Testis (tissue), 5 donors: ENCODE results near the gene MICA. TPM values are rescaled to one million over a fixed set of nuclear protein-coding genes. Genes with fewer than 3 reads are reported as not detected.

Source experiments
- DNase-seq: peaks from one replicate; pipeline ENCODE4 v3.0.0-alpha.2; 2019
- H3K27ac ChIP-seq, 2 donors: fragments of 200-600 bp; sonication (generic); one replicate each; pipeline ENCODE4 v1.5.1; 2019
- H3K27me3 ChIP-seq: fragments of 200-600 bp; sonication (generic); one replicate; pipeline ENCODE4 v1.5.1; 2019
- H3K36me3 ChIP-seq: fragments of 200-600 bp; sonication (generic); one replicate; pipeline ENCODE4 v1.5.1; 2017; ENCODE audit warnings: low read depth; ENCODE audit errors: missing control alignments
- H3K4me1 ChIP-seq: fragments of 200-600 bp; sonication (generic); one replicate; pipeline ENCODE4 v1.5.1; 2019
- H3K4me3 ChIP-seq, 2 donors: fragments of 200-600 bp; sonication (generic); one replicate each; pipeline ENCODE4 v1.5.1; 2017 to 2019
- H3K9me3 ChIP-seq: fragments of 200-600 bp; sonication (generic); one replicate; pipeline ENCODE4 v1.5.1; 2017
- POLR2A ChIP-seq: fragments of 450-650 bp; IDR thresholded peaks from one replicate; pipeline ENCODE4 v1.6.1; 2017; ENCODE audit warnings: antibody characterized with exemption, mild to moderate bottlenecking, moderate library complexity
- WGBS, 2 donors: methylation state at CpG; one replicate each; pipeline ENCODE4 v1.1.5; 2018; 5-methylcytosine and 5-hydroxymethylcytosine counted together
- intact Hi-C: fragments of 100-400 bp; cut with DNase I; formaldehyde crosslinking; loops from one replicate; pipeline ENCODE4 v1.15.1; 2023; ENCODE audit warnings: low total_unique reads
- long read RNA-seq, 2 donors: transcript quantifications; one replicate each; lab custom pipeline, GENCODE V29; 2026
- polyA plus RNA-seq: library from polyadenylated mRNA; stranded (reverse); fragments of 350-450 nt; fragmentation: Illumina TruSeq; extraction: RNeasy Lipid Tissue Mini Kit (QIAGEN cat#74804); gene quantifications from one replicate; pipeline ENCODE4 v1.2.3, GENCODE V29; 2014; ENCODE audit warnings: low read depth, low replicate concordance; ENCODE audit not compliant: insufficient read depth
- total RNA-seq, 2 donors: library from RNA; depleted of rRNA; stranded (reverse); fragments of >200 nt; gene quantifications; one replicate each; pipeline ENCODE4 v1.2.3, GENCODE V29; 2016
- TF ChIP-seq, protein P1 (sequence below), 3 experiments: fragments of 450-650 bp in 2 of 3; fragments of 200-600 bp in 1 of 3; sonication (generic) in 1 of 3; IDR thresholded peaks; one replicate each; pipeline ENCODE4 v1.5.1; 2016 to 2019; ENCODE audit warnings: antibody characterized with exemption in 3 of 3, mild to moderate bottlenecking in 2 of 3, moderate library complexity in 1 of 3

The MICA gene
- total RNA-seq (10 to 100 TPM; 24.7 to 28.2 TPM), polyA plus RNA-seq (18.2 TPM)
- long read RNA-seq, donor 1, transcript MICA-209 (6 exons, 1,386 nt): major isoform, 7 of 21 reads
- long read RNA-seq, donor 1, partial matches to known transcripts: 14 of 21 reads
- long read RNA-seq, donor 1, other reads (novel, unspliced or antisense): 0 of 21 reads
- long read RNA-seq, donor 2, transcript MICA-209 (6 exons, 1,386 nt): major isoform, 15 of 20 reads
- long read RNA-seq, donor 2, partial matches to known transcripts: 5 of 20 reads
- long read RNA-seq, donor 2, other reads (novel, unspliced or antisense): 0 of 20 reads

DNA sequence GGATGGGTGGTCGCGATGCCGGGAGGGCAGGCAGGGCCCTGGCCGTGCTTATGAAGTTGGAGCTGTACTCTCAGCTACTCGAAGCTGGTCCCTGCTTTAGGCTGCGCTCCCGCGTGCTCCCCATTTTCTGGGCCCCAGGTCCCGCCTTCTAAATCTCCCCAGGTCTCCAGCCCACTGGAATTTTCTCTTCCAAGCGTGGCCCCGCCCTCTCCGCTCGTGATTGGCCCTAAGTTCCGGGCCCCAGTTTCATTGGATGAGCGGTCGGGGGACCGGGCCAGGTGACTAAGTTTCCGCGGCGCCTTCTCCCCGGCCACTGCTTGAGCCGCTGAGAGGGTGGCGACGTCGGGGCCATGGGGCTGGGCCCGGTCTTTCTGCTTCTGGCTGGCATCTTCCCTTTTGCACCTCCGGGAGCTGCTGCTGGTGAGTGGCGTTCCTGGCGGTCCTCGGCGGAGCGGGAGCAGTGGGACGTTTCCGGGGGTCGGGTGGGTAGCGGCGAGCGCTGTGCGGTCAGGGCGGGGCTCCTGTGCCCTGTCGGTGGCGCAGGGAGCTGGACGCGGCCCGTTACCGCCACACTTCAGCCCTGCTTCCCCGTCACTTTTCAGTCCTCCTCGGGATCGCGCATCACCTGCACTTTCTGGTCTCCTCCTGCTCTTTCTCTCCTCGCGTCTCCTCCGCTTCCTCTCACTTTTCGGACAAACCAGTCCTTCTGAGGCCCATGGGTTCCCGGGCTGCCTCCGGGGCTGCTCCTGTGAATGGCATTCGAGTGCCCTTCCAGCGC is at the start of gene MICA:
TSS of gene MICA (plus strand) at position 313 of the 778 bp plus-strand sequence. CDS start at position 351, 38 bp downstream.
- TF ChIP-seq POLR2A: peak; percentile 44
- TF ChIP-seq, protein P1, sequence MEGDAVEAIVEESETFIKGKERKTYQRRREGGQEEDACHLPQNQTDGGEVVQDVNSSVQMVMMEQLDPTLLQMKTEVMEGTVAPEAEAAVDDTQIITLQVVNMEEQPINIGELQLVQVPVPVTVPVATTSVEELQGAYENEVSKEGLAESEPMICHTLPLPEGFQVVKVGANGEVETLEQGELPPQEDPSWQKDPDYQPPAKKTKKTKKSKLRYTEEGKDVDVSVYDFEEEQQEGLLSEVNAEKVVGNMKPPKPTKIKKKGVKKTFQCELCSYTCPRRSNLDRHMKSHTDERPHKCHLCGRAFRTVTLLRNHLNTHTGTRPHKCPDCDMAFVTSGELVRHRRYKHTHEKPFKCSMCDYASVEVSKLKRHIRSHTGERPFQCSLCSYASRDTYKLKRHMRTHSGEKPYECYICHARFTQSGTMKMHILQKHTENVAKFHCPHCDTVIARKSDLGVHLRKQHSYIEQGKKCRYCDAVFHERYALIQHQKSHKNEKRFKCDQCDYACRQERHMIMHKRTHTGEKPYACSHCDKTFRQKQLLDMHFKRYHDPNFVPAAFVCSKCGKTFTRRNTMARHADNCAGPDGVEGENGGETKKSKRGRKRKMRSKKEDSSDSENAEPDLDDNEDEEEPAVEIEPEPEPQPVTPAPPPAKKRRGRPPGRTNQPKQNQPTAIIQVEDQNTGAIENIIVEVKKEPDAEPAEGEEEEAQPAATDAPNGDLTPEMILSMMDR (IDR thresholded peaks at IDR 0.05): no peak
- peaks cover 21% of the 10 kb centered on the region for H3K4me1 ChIP-seq
- intact Hi-C loops: no loop called here
- H3K9me3 ChIP-seq: no peaks in the 10 kb centered on the region
- peak within 1 kb of the TSS; percentile 71 to 79 for H3K4me3 ChIP-seq
- DNase-seq: peak; percentile 95
- 0 to 2% methylated on average over 26 to 58 of the region's 58 CpGs for WGBS, 2 donors
- H3K27ac ChIP-seq: peak within 1 kb of the TSS; percentile 93 to 97
- H3K36me3 ChIP-seq: no peaks in the 10 kb centered on the region
- H3K27me3 ChIP-seq: no peaks in the 10 kb centered on the region

DNA sequence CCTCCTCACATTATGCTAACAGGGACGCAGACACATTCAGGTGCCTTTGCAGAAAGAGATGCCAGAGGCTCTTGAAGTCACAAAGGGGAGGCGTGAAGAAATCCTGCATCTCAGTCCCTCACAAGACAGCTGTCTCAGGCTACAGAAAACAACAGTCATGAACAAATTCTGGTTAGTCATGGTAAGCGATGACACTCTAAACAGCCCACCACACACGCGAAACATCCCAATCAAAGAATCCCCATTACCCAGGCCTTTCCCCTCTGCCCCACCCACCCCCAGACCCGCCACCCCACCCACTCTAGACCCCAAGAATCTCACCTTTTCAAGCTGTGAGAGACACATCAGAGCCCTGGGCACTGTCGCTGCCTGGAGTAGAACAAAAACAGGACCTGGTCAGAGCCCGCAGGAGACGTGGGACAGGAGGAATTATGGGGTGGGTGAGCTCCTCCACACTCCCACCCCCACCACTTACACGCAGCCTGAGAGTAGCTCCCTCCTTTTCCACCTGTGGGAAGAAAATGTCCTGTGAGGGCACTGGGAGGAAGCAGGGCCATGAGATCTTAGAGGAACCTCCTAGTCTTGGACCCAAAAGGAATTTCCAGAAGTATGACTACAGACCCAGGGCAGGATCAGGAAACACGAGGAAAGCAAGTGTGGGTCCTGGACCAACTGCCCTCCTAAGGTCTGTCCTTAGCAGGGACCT is 49.1 kb upstream of the MICA start:
- no peak for TF ChIP-seq POLR2A
- TF ChIP-seq, protein P1 (IDR thresholded peaks at IDR 0.05): no peak
- Histone ChIP-seq H3K27ac (no peak overlapping the region), H3K4me1 (peaks cover 8% of the 10 kb centered on the region), H3K27me3 (no peaks in the 10 kb centered on the region), H3K4me3 (no peak overlapping the region), H3K9me3 (no peaks in the 10 kb centered on the region), H3K36me3 (no peaks in the 10 kb centered on the region)
- intact Hi-C loops: loop anchor here (2.0 kb wide), 1 partner anchor 84 kb away; no protein-coding TSS in a partner anchor
- no peak for DNase-seq
- WGBS, 2 donors: 72 to 76% methylated on average over 9 to 10 of the region's 11 CpGs

DNA sequence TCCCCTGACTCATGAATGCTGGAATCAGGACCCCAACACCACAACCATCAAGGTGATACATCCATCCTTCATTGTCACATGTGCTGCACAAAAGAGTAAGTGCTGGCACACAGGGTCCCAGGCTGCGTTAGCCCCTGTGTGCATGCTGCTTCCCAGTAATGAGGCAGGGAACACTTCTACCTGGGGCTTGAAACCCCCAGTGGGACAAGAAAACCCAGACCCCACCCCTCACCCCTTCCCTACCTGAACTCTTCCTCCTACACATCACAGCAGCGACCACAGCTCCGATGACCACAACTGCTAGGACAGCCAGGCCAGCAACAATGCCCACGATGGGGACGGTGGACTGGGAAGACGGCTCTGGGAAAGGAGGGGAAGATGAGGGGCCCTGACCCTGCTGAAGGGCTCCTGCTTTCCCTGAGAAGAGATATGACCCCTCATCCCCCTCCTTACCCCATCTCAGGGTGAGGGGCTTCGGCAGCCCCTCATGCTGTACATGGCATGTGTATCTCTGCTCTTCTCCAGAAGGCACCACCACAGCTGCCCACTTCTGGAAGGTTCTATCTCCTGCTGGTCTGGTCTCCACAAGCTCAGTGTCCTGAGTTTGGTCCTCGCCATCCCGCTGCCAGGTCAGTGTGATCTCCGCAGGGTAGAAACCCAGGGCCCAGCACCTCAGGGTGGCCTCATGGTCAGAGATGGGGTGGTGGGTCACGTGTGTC is 48.4 kb upstream of the MICA start:
- TF ChIP-seq, protein P1 (IDR thresholded peaks at IDR 0.05): no peak
- TF ChIP-seq POLR2A: no peak
- Histone ChIP-seq H3K27ac (no peak overlapping the region), H3K9me3 (no peaks in the 10 kb centered on the region), H3K27me3 (no peaks in the 10 kb centered on the region), H3K4me3 (no peak overlapping the region), H3K36me3 (no peaks in the 10 kb centered on the region), H3K4me1 (peaks cover 8% of the 10 kb centered on the region)
- intact Hi-C loops: loop anchor here (2.0 kb wide), 1 partner anchor 84 kb away; no protein-coding TSS in a partner anchor
- DNase-seq: no peak
- 79 to 90% methylated on average over 10 to 11 of the region's 11 CpGs for whole genome bisulfite sequencing, 2 donors

DNA sequence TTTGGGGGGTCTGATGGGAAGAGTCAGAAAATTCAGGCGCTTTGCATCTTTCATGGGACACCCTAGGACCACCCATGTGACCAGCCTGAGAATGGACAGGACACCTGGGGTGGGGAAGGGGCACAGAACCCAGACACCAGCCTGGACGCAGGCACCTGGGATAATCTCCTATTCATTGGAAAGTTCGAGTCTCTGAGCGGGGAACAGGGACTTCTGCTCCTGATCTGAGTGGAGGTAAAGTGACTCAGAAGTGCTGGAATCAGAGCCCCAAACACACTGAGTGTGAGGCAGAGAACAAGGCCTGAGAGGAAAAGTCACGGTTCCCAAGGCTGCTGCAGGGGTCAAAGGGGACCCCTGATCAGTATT is 47.8 kb upstream of the MICA start:
- TF ChIP-seq, protein P1 (IDR thresholded peaks at IDR 0.05): no peak
- no peak for TF ChIP-seq POLR2A
- 58 to 69% methylated on average over 4 to 5 of the region's 5 CpGs for WGBS, 2 donors
- H3K4me1 ChIP-seq: peaks cover 8% of the 10 kb centered on the region
- H3K27ac ChIP-seq: no peak overlapping the region
- no peaks in the 10 kb centered on the region for H3K27me3 ChIP-seq
- no peaks in the 10 kb centered on the region for H3K36me3 ChIP-seq
- DNase-seq: no peak
- no peaks in the 10 kb centered on the region for H3K9me3 ChIP-seq
- H3K4me3 ChIP-seq: no peak overlapping the region
- intact Hi-C loops: loop anchor here (2.0 kb wide), 1 partner anchor 85 kb away; no protein-coding TSS in a partner anchor
